Spleen (tissue), 7 donors: ENCODE measurements around the gene DDR2.
"Not testable (repeated sequence)": the region's sequence is repeated elsewhere in the genome, so short reads cannot be mapped to it uniquely, and the experiment has no call there.

Experiments
- POLR2A ChIP-seq, 3 donors: fragments of 450-650 bp; IDR thresholded peaks; one replicate each; pipeline ENCODE4 v1.5.1; 2017; ENCODE audit warnings: antibody characterized with exemption in 3 of 3, mild to moderate bottlenecking in 1 of 3
- TF ChIP-seq, protein P1 (sequence below), 11 experiments: fragments of 200-600 bp in 7 of 11; fragments of 450-650 bp in 4 of 11; sonication (generic) in 4 of 11; IDR thresholded peaks in 8 of 11; conservative IDR thresholded peaks in 3 of 11; 1 replicate in 7 of 11; 2 replicates in 4 of 11; pipeline versions ENCODE4 v1.4.0 to v1.8.0; 2016 to 2021; ENCODE audit warnings: antibody characterized with exemption in 11 of 11, inconsistent platforms in 4 of 11, mild to moderate bottlenecking in 1 of 11
- donor health status: DM: no; HTN: no; CAD: no; lungs with moderate emphysema.
- donor health status: DM: no; HTN: no; CAD: no.
- donor health status: DM: no; HTN: no; CAD: no.

DNA sequence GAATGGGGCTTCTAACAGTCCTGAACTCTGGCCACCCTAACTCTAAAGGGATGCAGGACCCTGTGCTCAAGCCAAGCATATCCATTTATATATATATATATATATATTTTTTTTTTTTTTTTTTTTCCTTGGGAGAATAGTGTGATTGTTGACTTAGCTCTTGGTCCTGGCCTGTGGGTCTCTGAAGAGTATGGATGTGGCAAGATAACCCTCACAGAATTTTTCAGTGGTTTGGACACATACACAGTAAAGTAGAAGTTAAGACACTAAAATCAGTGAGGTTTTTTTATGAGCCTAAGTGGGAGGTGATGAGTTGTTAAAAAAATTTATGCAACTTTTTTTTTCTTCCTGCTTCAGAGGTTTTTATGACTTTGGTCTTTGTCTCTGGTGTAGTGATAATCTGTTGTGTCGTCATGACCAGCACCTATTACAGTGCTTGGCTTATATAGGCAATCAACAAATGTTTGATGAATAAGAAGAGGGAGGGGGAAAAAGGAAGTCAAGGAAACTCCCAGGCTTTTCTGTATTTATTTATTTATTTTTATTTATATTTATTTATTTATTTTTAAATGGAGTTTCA is 97.0 kb downstream of the DDR2 start:
- TF ChIP-seq, protein P1, sequence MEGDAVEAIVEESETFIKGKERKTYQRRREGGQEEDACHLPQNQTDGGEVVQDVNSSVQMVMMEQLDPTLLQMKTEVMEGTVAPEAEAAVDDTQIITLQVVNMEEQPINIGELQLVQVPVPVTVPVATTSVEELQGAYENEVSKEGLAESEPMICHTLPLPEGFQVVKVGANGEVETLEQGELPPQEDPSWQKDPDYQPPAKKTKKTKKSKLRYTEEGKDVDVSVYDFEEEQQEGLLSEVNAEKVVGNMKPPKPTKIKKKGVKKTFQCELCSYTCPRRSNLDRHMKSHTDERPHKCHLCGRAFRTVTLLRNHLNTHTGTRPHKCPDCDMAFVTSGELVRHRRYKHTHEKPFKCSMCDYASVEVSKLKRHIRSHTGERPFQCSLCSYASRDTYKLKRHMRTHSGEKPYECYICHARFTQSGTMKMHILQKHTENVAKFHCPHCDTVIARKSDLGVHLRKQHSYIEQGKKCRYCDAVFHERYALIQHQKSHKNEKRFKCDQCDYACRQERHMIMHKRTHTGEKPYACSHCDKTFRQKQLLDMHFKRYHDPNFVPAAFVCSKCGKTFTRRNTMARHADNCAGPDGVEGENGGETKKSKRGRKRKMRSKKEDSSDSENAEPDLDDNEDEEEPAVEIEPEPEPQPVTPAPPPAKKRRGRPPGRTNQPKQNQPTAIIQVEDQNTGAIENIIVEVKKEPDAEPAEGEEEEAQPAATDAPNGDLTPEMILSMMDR (IDR thresholded peaks at IDR 0.05 in 8 of 11, conservative IDR thresholded peaks at IDR 0.05 in 3 of 11) = not testable (repeated sequence)
- not testable (repeated sequence) for TF ChIP-seq POLR2A (IDR thresholded peaks at IDR 0.05)
